Esophagus squamous epithelium (tissue), 4 donors: ENCODE results near the gene HSPBP1.

Source experiments
- POLR2A ChIP-seq, 4 donors: fragments of 450-650 bp; IDR thresholded peaks; one replicate each; pipeline ENCODE4 v1.6.1; 2017; ENCODE audit warnings: antibody characterized with exemption in 4 of 4, mild to moderate bottlenecking in 4 of 4, moderate library complexity in 3 of 4
- TF ChIP-seq, protein P1 (sequence below), 6 experiments: fragments of 450-650 bp in 4 of 6; fragments of 200-600 bp in 2 of 6; sonication (generic) in 2 of 6; IDR thresholded peaks; one replicate each; pipeline ENCODE4 v1.5.1; 2016 to 2019; ENCODE audit warnings: antibody characterized with exemption in 6 of 6, mild to moderate bottlenecking in 4 of 6, moderate library complexity in 4 of 6

DNA sequence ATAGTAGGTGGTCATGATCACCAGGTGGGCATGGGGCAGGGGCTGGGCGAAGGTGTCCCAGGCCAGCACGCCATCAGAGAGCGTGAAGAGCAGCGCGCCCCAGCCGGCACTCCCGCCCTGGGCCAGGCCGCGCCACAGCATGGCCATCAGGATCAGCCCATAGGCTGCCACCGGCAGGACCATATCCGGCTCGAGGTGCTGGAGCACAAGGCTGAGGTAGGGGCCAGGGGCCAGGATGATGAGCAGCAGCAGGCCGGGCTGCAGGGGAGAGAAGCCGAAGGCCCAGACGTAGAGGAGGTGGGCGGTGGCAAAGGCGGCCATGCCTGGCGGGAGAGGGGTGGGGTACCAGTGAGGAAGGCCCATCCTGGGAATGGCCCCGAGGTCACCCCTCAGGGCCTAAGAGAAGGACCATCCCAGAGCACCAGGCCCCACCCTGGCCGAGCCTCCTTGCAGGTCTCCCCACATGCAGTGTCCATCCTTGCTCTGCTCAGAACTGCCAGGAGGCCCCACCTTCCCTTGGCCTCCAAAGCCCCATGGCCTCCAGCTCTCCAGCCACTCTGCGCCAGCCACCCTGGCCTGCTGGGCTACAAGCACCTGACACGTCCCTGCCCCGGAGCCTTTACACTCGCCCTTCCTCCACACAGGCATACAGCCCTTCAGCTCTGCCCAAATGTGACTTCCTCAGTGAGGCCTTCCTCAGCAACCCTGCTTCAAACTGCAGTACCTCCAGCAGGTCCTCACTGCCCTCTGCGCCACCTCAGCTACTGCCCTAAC, 52.5 kb downstream of the HSPBP1 start:
- TF ChIP-seq, protein P1, sequence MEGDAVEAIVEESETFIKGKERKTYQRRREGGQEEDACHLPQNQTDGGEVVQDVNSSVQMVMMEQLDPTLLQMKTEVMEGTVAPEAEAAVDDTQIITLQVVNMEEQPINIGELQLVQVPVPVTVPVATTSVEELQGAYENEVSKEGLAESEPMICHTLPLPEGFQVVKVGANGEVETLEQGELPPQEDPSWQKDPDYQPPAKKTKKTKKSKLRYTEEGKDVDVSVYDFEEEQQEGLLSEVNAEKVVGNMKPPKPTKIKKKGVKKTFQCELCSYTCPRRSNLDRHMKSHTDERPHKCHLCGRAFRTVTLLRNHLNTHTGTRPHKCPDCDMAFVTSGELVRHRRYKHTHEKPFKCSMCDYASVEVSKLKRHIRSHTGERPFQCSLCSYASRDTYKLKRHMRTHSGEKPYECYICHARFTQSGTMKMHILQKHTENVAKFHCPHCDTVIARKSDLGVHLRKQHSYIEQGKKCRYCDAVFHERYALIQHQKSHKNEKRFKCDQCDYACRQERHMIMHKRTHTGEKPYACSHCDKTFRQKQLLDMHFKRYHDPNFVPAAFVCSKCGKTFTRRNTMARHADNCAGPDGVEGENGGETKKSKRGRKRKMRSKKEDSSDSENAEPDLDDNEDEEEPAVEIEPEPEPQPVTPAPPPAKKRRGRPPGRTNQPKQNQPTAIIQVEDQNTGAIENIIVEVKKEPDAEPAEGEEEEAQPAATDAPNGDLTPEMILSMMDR (IDR thresholded peaks at IDR 0.05) = no peak
- TF ChIP-seq POLR2A (IDR thresholded peaks at IDR 0.05) = no peak
